ENCODE data around the gene TUBB4B. TPM values are rescaled to one million over a fixed set of nuclear protein-coding genes. Genes with fewer than 3 reads are reported as not detected.
A peak's percentile ranks its signal among the peaks of the same experiment; 100 is the strongest.
"Not testable (repeated sequence)": the region's sequence is repeated elsewhere in the genome, so short reads cannot be mapped to it uniquely, and the experiment has no call there.

TUBB4B gene
- total and polyA plus RNA-seq, 2 experiments from 2014 or later, result 334 to 389 TPM

- H3F3A ChIP-seq (replicated peaks; ENCODE audit: low read depth), result 0 out of 2 replicates have a peak, but pooled peaks cover 28% of the 10 kb centered on the region
- ATAC-seq; DNase-seq (ENCODE audit: low spot score); H3K27me3 ChIP-seq (ENCODE audit: insufficient read depth); H3K27ac Mint-ChIP-seq; H3K36me3 ChIP-seq (ENCODE audit: insufficient read depth); H3K27ac ChIP-seq (ENCODE audit: low read depth); H3K9me2 ChIP-seq (ENCODE audit: insufficient read depth); H3K9me3 Mint-ChIP-seq: not testable (repeated sequence)
- peak overlapping the region; percentile 47 for H2AFZ ChIP-seq
- Mint-ChIP-seq H3K4me1 (peaks cover 38% of the 10 kb centered on the region), H3K4me3 (peak overlapping the region; percentile 81), H3K36me3 (ENCODE audit: low read depth) (peaks cover 31% of the 10 kb centered on the region), H3K27me3 (ENCODE audit: insufficient read depth, low read depth, poor library complexity) (peaks cover 21% of the 10 kb centered on the region)
- H3K4me1 ChIP-seq (ENCODE audit: insufficient read depth), result peaks cover 26% of the 10 kb centered on the region; the same call in 1 of the 2 replicates
- H3K4me3 ChIP-seq, result peak overlapping the region; percentile 87
- H3K79me2 ChIP-seq (replicated peaks; ENCODE audit: insufficient read depth), result peaks cover 29% of the 10 kb centered on the region
- peak overlapping the region; percentile 99 for H3K4me2 ChIP-seq
- H4K20me1 ChIP-seq (replicated peaks; ENCODE audit: insufficient read depth), result peaks cover 16% of the 10 kb centered on the region
Observed at GRCh38 chr9:137239541-137240200, 1.4 kb upstream of the TUBB4B start.

- Histone ChIP-seq H2AFZ (peak overlapping the region; percentile 47), H3K27ac (ENCODE audit: low read depth) (0 out of 2 replicates have a peak overlapping the region, but pooled peaks have one; percentile 66), H3K27me3 (ENCODE audit: insufficient read depth) (no peaks in the 10 kb centered on the region), H4K20me1 (replicated peaks; ENCODE audit: insufficient read depth) (peaks cover 16% of the 10 kb centered on the region), H3K9me2 (ENCODE audit: insufficient read depth) (no peaks in the 10 kb centered on the region), H3K4me1 (ENCODE audit: insufficient read depth) (peaks cover 27% of the 10 kb centered on the region; the same call in 1 of the 2 replicates), H3F3A (replicated peaks; ENCODE audit: low read depth) (0 out of 2 replicates have a peak, but pooled peaks cover 29% of the 10 kb centered on the region), H3K79me2 (replicated peaks; ENCODE audit: insufficient read depth) (peaks cover 29% of the 10 kb centered on the region), H3K4me3 (peak overlapping the region; percentile 87), H3K36me3 (ENCODE audit: insufficient read depth) (no peaks in the 10 kb centered on the region), H3K4me2 (peak overlapping the region; percentile 99)
- DNase-seq (ENCODE audit: low spot score) (no peak), ATAC-seq (peak; percentile 7)
- H3K9me3 Mint-ChIP-seq, result no peaks in the 10 kb centered on the region
- peaks cover 31% of the 10 kb centered on the region for H3K36me3 Mint-ChIP-seq (ENCODE audit: low read depth)
- H3K27me3 Mint-ChIP-seq (ENCODE audit: insufficient read depth, low read depth, poor library complexity), result peaks cover 25% of the 10 kb centered on the region
- H3K4me3 Mint-ChIP-seq, result peak overlapping the region; percentile 81; the same call in 2 of the 3 replicates
- no peak overlapping the region for H3K27ac Mint-ChIP-seq
- TF ChIP-seq CTCF (conservative IDR thresholded peaks at IDR 0.05; ENCODE audit: low read depth in 2 of 2) (peak in 1 of 2 experiments; percentile 16; a peak in 1 of 4 replicates), POLR2AphosphoS5 (IDR thresholded peaks at IDR 0.05; ENCODE audit: low read depth) (no peak), EZH2 (IDR thresholded peaks at IDR 0.05; ENCODE audit: low read depth, unreplicated experiment) (no peak), ZNF114 (CRISPR knock-in tag; IDR thresholded peaks at IDR 0.05) (no peak)
- peaks cover 37% of the 10 kb centered on the region for H3K4me1 Mint-ChIP-seq
Observed at GRCh38 chr9:137240318-137240840, 708 bp upstream of the TUBB4B start.

- H3K36me3 Mint-ChIP-seq (ENCODE audit: low read depth), result peaks cover 31% of the 10 kb centered on the region
- H3K9me3 Mint-ChIP-seq, result no peaks in the 10 kb centered on the region
- DNase-seq (ENCODE audit: low spot score) (no peak), ATAC-seq (no peak)
- Histone ChIP-seq H3K9me2 (ENCODE audit: insufficient read depth) (no peaks in the 10 kb centered on the region), H3K79me2 (replicated peaks; ENCODE audit: insufficient read depth) (peaks cover 29% of the 10 kb centered on the region), H4K20me1 (replicated peaks; ENCODE audit: insufficient read depth) (peaks cover 16% of the 10 kb centered on the region), H2AFZ (no peak overlapping the region), H3K27ac (ENCODE audit: low read depth) (no peak overlapping the region; the same call in 1 of the 2 replicates), H3K4me1 (ENCODE audit: insufficient read depth) (peaks cover 27% of the 10 kb centered on the region; the same call in 1 of the 2 replicates), H3F3A (replicated peaks; ENCODE audit: low read depth) (0 out of 2 replicates have a peak, but pooled peaks cover 29% of the 10 kb centered on the region), H3K36me3 (ENCODE audit: insufficient read depth) (no peaks in the 10 kb centered on the region), H3K4me2 (peak overlapping the region; percentile 90), H3K27me3 (ENCODE audit: insufficient read depth) (no peaks in the 10 kb centered on the region), H3K4me3 (peak overlapping the region; percentile 89)
- peaks cover 39% of the 10 kb centered on the region for H3K4me1 Mint-ChIP-seq
- peaks cover 29% of the 10 kb centered on the region for H3K27me3 Mint-ChIP-seq (ENCODE audit: insufficient read depth, low read depth, poor library complexity)
- peak overlapping the region; percentile 72; the same call in 1 of the 2 replicates for H3K27ac Mint-ChIP-seq
- H3K4me3 Mint-ChIP-seq, result peak overlapping the region; percentile 86
- no peak for TF ChIP-seq ZNF114 (CRISPR knock-in tag; IDR thresholded peaks at IDR 0.05)
- no peak for TF ChIP-seq CREB1 (CRISPR knock-in tag; IDR thresholded peaks at IDR 0.05; ENCODE audit: low read depth)
- no peak for TF ChIP-seq NANOG (IDR thresholded peaks at IDR 0.05; ENCODE audit: borderline replicate concordance)
- no peak for TF ChIP-seq JUNB (IDR thresholded peaks at IDR 0.05; ENCODE audit: unreplicated experiment)
- no peak for TF ChIP-seq POLR2AphosphoS5 (IDR thresholded peaks at IDR 0.05; ENCODE audit: low read depth)
- no peak for TF ChIP-seq REST (IDR thresholded peaks at IDR 0.05; ENCODE audit: unreplicated experiment)
Observed at GRCh38 chr9:137241490-137242268, 592 bp downstream of the TUBB4B start.

All from GM23338 (cell line).